Anterior cingulate cortex (tissue), 58 donors: ENCODE results near the gene FGA.

Experiments used
- DNase-seq, 58 donors: peaks; one replicate each; lab custom pipeline; 2025; lab: John Stamatoyannopoulos, UW

FGA gene

GRCh38 chr4:154583677-154584076 is 6.9 kb downstream of the FGA start:
- no peak for DNase-seq

DNA sequence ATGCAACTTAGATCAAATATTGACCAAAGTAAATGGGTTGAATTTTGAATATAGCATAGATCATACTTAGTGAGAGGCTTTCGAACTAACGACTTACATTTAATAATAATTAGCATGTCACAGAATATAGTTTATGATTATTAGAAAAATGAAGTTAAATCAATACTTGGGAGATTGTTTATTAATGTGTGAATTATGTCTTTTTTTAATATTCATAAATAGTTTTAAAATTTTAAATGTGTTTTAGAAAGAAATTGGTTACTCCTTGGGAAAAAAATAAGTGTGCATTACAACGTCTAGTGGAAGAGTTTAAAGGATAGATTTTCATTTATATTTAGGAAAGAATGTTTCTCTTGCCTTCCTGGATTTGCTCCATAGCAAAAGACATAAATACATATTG is 7.3 kb downstream of the FGA start:
- DNase-seq: no peak

DNA sequence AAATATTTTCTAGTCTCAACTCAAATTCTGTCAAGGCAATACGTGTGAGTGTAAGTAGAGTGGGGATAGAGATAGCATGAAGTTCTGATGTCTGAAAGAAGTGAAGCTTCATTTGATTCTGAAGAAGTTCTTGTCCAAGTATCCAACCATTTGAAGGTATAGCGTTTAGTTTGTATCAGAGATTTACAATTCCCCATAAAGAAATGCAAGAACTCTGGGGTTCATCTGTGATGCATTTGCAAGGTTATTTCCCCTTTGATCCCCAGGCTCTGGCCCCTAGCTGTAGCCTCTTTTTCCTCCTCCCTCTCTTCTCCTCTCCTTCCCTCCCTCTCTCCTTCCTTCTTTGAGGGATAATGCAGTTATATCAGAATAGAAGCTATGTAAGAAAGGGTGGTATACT is 7.8 kb downstream of the FGA start:
- no peak for DNase-seq

GRCh38 chr4:154579927-154580326 is 10.6 kb downstream of the FGA start:
- no peak for DNase-seq

DNA sequence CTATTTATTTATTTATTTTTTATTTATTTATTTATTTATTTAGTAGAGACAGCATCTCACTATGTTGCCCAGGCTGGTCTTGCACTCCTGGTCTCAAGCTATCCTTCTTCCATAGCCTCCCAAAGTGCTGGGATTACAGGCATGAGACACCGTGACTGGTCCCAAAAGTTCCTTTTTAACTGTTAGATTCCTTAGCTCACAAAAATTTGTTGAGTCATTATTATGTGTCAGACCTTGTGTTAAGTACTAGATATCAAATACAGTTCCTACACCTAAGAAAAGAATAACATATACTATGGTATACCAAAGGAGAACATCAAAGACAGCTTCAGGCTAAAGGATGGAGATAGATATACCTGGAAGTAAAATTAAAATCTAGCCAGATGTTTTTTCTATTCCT is 11.6 kb downstream of the FGA start:
- no peak for DNase-seq

DNA sequence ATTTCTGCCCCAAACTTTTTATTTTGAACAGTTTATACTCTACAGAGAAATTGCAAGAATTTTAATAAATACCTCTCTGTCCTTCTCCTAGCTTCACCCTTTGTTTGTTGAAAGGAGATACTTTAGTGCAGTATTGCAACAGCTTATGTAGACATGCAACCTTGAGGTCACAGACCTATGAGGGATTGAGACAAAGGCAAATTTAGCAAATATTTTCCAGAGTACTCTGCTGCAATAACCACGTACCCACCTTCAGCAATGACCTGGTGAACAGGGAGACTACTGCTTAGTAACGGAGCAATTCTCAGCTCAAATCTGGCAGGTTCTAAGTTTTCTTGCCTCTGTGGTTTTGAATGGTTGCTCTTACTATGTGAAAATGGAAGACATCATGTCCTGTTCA is 13.2 kb downstream of the FGA start:
- no peak for DNase-seq

DNA sequence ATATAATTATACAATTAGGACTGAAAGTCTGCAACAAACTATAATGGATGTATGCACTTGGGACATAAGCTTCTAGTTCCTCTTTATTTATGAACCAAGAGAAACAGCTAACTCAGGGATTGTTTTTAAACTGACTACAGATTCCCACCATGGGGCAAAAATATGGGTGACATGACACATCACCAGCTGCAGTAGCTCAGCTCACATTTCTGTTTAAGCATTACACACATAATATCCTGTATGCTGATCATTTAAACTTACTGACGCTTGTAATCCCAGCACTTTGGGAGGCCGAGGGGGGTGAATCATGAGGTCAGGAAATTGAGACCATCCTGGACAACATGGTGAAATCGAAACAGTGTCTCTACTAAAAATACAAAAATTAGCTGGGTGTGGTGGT is 16.2 kb downstream of the FGA start:
- DNase-seq: no peak

- no peak for DNase-seq
These were observed 17.2 kb downstream of the FGA start for GRCh38 chr4:154573190-154573870.

DNA sequence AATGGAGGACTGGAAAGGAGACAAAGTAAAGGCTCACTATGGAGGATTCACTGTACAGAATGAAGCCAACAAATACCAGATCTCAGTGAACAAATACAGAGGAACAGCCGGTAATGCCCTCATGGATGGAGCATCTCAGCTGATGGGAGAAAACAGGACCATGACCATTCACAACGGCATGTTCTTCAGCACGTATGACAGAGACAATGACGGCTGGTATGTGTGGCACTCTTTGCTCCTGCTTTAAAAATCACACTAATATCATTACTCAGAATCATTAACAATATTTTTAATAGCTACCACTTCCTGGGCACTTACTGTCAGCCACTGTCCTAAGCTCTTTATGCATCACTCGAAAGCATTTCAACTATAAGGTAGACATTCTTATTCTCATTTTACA is 21.0 kb downstream of the FGA start:
- DNase-seq: no peak

DNA sequence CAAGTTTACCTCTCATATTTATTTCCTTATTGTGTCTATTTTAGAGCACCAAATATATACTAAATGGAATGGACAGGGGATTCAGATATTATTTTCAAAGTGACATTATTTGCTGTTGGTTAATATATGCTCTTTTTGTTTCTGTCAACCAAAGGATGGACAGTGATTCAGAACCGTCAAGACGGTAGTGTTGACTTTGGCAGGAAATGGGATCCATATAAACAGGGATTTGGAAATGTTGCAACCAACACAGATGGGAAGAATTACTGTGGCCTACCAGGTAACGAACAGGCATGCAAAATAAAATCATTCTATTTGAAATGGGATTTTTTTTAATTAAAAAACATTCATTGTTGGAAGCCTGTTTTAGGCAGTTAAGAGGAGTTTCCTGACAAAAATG is 21.5 kb downstream of the FGA start:
- DNase-seq: no peak

DNA sequence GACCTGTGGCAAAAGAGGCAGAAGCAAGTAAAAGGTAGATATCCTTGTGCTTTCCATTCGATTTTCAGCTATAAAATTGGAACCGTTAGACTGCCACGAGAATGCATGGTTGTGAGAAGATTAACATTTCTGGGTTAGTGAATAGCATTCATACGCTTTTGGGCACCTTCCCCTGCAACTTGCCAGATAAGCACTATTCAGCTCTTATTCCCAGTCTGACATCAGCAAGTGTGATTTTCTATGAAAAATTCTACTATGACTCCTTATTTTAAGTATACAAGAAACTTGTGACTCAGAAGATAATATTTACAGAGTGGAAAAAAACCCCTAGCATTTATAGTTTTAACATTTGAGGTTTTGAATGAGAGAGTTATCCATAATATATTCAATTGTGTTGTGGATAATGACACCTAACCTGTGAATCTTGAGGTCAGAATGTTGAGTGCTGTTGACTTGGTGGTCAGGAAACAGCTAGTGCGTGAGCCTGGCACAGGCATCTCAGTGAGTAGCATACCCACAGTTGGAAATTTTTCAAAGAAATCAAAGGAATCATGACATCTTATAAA is 23.8 kb downstream of the FGA start:
- DNase-seq: no peak

DNA sequence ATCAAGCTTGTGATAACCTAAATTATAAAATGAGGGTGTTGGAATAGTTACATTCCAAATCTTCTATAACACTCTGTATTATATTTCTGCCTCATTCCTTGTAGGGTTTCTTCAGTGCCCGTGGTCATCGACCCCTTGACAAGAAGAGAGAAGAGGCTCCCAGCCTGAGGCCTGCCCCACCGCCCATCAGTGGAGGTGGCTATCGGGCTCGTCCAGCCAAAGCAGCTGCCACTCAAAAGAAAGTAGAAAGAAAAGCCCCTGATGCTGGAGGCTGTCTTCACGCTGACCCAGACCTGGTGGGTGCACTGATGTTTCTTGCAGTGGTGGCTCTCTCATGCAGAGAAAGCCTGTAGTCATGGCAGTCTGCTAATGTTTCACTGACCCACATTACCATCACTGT is 24.8 kb downstream of the FGA start:
- no peak for DNase-seq

- DNase-seq: no peak
These were observed 26.2 kb downstream of the FGA start for GRCh38 chr4:154564311-154564710.

DNA sequence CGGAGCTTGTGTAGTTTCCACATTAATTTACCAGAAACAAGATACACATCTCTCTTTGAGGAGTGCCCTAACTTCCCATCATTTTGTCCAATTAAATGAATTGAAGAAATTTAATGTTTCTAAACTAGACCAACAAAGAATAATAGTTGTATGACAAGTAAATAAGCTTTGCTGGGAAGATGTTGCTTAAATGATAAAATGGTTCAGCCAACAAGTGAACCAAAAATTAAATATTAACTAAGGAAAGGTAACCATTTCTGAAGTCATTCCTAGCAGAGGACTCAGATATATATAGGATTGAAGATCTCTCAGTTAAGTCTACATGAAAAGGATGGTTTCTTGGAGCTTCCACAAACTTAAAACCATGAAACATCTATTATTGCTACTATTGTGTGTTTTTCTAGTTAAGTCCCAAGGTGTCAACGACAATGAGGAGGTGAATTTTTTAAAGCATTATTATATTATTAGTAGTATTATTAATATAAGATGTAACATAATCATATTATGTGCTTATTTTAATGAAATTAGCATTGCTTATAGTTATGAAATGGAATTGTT is 27.8 kb downstream of the FGA start, which contains the start of gene FGB:
FGB (plus strand) TSS at position 315 of the 558 bp plus-strand sequence; CDS start at position 323, 8 bp downstream.
- no peak for DNase-seq

- DNase-seq: no peak
These were observed 29.7 kb downstream of the FGA start for GRCh38 chr4:154560824-154561231.

DNA sequence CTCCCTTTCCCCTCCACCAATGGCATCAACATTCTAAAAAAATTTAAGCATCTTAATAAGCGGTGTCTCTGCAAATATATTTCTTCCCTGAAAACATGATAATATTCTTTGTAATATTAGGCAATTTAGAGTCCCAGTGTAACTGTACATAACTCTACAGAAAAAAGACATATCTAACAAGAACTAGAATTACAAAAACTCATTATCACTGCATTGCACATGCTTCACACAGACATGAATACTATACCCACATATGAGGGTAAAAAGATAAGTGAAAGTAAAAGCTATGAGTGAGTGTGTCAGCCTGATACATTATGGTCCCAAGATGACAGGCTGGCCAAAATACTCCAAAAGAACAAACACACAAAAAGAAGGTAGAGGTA is 30.1 kb downstream of the FGA start:
- DNase-seq: no peak

DNA sequence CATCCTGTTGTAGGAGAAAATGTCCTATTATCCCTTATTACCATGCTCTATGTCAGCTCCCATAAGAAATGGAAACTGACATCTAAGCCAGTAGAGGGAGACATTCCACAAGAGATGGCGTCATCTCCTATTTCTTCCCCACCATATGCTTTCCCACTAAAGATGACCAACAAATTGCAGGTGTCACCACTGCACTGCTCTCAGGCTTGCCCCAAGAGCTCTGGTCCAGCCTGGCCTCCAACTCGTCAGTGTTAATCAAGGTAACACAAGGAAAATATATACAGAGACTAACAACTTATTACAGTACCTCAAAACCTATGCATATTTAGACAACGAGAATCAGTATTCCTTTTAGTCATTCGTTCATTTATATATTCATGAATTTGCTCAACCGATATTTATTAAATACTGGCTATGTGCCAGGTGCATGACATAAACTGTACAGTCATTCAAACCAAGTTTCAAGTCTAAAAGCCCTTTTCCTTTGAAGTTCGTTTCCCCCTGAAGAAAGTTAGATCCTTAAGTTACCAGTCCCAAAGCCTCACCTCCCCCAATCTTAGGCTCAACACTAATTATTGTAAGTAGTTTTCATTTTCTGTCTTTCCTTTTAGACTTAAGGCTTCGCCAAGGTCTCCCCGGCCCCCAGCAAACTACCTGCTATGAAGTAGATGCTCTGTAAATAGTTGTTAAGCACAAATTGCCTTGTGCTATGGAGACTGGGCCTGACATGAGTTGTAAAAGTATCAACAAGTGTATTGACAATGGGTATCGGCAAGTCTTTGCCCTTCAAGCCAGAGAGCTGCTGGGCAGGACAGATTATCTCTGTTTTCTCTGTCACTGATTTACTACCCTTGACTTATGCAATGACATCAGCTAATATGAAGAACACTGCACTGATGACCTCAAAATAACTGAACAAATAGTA is 30.8 kb downstream of the FGA start:
- DNase-seq: peak in 4 of 58 donors; percentile 1 to 9 (median 4)

GRCh38 chr4:154559141-154559493 is 31.4 kb downstream of the FGA start:
- no peak for DNase-seq

- DNase-seq: peak in 52 of 58 donors; percentile 2 to 73 (median 45)
These were observed 38.5 kb downstream of the FGA start for GRCh38 chr4:154551872-154552686.
